HG03571 (cell line): ENCODE results near the gene TREH.
"Not testable (repeated sequence)": the region's sequence is repeated elsewhere in the genome, so short reads cannot be mapped to it uniquely, and the experiment has no call there.

Source experiments
- ATAC-seq: cut with Tn5 transposase; IDR thresholded peaks from one replicate; pipeline ENCODE4 v1.9.1; 2021; ENCODE audit not compliant: unreplicated experiment

Gene TREH

GRCh38 chr11:118618115-118618990 is 61.1 kb downstream of the TREH start:
- ATAC-seq = no peak

DNA sequence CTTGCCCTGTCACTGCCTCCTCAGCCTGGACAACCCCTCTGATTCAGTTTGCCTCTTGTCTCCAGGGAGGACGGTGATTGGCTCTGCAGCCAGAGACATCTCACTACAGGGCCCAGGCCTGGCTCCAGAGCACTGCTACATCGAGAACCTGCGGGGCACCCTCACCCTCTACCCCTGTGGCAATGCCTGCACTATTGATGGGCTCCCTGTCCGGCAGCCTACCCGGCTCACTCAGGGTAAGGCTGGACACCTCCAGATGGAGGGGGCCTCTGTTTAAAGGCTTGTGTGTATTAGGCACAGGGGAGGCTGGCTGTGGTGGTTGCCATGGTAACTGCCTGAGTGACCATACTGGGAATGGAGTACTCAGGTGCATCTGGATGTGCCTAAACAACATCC is 63.5 kb downstream of the TREH start:
- no peak for ATAC-seq

- no peak for ATAC-seq
These were observed 64.0 kb downstream of the TREH start for GRCh38 chr11:118615282-118615975.

DNA sequence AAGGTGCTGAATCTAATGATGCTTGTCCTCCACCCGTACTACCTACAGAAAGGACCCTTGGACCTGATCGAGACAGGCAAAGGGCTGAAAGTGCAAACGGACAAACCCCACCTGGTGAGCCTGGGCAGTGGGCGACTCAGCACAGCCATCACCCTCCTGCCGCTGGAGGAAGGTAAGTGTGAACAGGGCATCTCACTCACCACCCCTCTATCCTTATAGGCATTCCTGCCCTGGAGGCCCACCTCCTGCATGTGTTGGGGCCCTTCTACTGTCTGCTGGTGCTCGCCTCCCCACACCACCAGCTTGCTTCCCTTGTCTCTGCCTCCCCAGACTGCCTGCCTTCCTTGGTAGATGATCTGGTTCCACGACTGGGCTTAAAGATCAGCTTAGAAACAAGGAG is 64.9 kb downstream of the TREH start:
- no peak for ATAC-seq

DNA sequence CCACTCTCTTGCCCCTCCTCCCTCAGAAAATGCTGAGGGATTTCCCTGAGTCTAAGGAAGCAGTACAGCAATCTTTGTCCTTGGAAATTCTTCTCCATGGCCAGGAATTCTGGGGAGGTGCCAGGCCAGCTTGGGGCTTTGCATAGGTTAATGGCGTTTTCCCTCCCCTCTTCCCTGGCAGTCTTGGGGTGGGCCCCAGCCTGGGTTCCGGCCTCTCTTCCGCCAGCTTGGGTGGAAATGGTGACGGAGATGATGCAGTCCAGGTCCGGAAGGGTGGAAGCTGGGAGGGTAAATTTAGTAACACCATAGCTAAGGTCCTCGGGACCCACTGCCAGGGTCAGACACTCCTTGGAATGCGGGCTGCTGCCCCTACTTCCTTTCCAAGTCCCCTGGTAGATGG is 67.1 kb downstream of the TREH start:
- no peak for ATAC-seq

GRCh38 chr11:118611433-118611795 is 68.0 kb downstream of the TREH start:
- ATAC-seq = not testable (repeated sequence)

DNA sequence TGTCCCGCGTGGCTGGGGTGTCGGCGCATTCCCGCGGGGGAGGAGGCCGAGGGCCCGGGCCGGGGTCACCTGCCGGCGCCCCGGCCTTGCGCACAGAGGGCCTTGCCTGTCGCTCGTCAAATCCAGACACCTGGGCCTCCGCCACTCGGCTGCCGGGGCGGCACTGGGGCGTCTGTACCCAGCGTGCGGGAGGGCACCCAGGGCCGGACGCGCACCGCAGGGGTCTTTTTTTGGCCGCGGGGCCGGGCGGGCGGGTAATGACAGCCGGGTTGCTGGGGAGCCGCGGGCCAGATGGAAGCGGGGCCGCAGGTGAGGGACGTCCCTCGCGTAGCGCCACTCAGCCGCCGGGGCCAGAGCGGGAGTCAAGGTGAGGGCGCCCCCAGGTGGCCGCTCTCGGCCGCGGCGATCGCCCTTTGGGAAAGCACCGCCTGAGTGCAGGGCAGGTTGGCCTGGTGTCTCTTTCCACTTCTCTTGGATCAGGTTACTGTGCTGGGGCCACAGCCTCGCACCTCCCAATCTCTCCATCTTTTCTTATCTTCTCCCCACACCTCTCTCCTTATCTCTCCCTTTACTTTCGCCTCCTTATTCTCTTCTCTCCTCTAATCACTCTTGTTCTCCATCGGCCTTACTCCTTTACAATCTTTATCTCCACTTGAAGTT is 68.5 kb downstream of the TREH start:
- ATAC-seq = peak; percentile 51

DNA sequence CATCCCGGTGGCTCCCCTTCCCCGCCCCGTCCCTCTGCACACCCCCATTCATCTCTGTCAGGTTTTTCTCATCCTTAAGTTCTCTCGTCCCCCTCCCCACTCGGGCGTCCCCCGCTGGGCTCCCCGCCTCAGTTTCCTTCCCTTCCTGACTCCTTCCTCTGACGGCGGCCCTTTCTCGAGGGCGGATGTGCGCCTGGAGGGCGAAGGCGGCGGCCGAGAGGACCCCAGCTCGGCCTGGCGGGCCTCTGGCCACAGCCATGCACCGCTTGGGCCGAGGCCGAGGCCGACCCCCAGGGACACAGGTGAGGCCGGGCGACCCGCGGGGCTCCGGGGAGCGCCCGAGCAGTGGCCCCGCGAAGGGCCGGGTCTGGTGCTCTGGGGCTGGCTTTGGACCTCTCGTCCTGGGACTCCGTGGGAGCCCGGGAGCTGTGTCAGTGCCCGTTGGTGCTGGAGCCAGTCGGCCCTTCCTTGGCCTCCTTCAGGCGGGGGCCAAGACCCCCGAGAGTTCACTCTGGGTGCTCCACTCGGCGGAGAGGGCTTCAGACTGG is 69.2 kb downstream of the TREH start:
- ATAC-seq = no peak

DNA sequence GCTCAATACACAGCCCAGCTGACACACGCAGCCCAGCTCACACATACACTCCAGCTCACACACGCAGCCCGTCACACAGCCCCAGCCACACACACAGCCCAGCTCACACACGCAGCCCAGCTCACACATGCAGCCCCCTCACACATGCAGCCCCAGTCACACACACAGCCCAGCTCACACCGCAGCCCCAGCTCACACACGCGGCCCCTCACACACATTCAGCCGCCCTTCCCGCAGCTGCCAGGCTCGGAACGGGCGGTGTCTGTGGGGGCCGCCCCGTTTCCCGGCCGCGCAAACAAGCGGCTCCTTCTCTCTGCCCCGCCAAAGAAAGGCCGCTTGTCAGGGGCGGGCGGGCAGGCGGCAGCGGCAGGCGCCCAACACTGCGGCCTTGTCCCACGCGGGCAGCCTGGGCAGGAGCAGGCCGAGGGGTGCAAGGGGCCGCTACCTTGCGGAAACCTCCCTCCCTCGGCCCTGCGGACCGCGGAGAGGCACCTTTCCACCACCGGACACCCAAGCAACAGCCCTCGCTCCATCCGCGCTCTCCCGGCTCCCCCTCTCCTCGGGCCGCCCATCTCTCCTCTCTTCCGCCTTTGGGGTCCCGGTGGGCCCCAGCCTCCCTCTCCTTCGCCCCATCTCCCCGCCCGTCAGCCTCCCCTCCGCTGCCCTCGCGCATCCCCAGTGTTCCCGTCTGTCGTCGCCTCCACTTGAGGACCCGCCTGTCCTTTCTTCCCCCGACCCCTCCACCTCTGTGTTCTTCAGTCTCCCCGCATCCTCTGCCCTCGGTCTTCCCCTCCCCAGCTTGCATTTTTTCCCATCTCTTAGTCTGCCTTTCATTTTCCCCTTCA is 69.8 kb downstream of the TREH start:
- no peak for ATAC-seq

GRCh38 chr11:118608360-118609227 is 70.9 kb downstream of the TREH start:
- no peak for ATAC-seq

DNA sequence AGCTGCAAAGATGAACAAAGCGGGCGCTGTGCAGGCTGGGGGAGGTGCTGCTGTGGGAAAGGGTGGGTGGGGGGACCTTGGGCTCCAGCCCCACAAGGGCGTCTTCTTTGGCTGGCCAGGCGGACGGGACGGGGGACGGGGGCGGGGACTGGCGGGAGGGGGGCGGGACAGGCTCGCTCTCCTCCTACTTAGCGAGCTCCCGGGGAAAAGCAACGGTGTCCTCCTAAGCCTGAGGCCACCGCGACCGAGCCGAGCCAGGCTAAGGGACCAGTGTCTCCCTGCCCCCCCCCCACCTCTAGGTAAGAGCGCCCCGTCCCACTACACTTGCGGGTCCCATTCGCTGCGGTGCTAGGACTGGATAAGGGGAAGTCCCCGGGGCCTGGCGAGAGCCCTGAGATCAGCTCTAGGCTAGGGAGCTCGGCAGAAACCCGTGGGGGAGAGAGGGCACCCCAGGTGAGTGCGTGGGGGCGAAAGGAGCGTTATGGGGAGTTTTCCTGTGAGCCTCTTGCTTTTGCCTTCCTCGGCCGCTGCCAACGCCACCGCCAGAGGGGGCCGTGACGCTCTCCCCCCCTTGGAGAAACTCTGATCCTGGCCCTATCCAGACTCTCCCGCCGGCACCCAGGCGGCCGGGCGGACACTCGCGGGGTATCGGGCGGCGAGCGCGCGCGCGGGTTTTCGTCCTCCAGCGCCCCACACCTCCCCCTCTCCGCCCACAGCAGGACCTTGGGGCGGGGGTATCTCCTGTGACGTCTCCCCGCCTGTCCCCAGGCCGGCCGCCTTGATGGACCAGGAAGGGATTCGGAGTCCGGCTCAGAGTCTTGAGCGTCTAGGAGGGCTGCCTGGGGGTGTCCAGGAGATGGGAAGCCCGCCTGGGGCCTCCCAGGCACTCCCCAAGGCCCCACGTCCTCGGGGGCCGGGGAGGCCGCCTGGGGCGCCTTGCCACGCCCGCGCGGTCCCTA is 71.8 kb downstream of the TREH start, which contains the start of gene PHLDB1:
Gene PHLDB1, plus strand, starts transcription at position 215 of the 959 bp plus-strand sequence. CDS start 6,222 bp downstream, outside the sequence.
- ATAC-seq = no peak
